ENCODE data around the gene SLAMF1.

SLAMF1 gene

DNA sequence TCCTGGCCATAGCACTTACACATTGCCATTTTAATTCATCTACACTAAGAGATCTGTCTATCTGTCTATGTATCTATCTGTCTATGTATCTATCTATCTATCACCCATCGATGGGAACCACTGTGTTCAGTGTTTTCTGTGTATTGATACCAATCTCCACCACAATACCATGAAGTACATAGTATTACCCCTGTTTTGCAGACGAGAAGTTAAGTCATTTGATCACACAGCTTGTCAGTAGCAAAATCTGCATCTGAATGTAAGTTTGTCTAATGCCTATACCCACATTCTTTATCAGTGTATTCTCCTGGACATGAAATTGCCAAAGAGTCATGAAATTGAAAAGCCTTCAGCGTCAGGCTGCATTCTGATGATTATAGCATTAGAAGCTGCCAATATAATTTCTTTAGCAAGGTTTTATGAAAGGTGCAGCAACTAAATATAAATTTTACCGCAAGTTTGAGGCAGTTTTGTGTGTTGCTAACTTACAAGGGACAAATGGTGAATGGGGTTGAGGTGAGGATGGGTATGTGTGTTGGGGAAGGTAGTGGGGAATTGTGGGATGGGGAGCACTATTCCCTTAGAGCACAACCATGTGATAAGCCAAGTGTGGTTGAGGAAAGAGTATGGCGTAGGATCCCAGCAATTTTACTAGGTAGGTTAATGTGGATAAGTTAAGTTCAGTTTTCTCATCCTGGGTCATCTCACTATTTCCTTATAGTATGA, 24.2 kb downstream of the SLAMF1 start:
- DNase-seq = no peak

DNA sequence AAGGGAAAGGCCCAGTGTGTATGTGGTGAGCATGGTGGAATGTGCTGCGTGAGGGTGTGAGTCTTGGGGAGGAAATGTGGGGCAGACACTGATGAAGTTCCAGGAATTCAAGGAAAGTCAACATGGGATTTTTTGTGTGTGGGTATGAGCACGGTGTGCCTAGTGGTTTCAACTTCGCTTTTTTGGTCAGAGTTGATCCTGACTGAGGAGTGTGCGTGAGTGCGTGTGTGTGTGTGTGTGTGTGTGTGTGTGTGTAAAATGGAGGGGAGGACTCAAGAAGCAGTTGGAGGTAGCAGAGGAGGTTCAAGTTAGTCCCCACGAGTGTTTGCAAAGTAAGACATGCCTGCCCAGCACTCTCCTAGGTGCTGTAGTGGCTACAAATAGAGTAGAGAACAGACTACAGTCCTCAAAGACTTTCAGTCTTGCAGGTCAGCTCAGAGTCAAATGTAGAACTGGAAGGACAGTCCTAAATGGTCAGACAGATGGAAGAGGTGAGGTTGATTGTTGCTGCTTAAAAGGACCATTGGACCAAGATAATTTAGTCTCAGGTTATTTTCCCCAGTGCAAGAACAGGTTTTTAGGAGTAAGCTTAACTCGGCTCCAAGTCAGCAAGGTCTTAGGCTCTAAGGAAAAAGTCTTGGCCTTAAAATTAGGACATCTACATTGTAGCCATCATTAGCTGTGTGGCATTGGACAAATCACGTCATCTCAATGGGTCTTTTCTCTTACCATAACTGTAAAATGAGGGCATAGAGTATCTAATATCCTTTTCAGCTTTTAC, 25.0 kb downstream of the SLAMF1 start:
- DNase-seq = peak; percentile 18 to 49

DNA sequence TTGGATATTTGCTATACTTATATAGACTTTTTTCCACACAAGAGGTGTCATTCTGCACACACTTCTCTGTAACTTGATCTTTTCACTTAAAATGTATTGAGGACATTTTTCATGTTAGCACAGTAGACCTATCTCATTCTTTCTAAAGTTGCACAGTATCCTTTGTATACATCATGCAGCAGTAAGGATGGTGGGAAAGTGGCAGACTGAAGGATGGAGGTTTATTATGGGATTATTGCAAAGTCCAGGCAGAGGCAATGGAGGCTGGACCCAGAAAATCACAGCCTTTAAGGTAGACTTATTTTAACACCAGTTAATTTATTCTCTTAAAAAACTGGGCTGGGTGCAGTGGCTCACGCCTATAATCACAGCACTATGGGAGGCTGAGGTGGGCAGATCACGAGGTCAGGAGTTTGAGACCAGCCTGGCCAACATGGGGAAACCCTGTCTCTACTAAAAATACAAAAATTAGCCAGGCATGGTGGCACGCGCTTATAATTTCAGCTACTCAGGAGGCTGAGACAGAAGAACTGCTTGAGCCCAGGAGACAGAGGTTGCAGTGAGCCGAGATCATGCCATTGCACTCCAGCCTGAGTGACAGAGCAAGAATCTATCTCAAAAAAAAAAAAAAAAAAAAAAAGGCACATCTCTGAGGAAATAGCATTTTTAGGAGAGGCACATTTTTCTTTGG, 25.8 kb downstream of the SLAMF1 start:
- no peak for DNase-seq

GRCh38 chr1:160619742-160620277, 27.0 kb downstream of the SLAMF1 start:
- DNase-seq = no peak

GRCh38 chr1:160618763-160619274, 28.0 kb downstream of the SLAMF1 start:
- DNase-seq = peak; percentile 37 to 69

DNA sequence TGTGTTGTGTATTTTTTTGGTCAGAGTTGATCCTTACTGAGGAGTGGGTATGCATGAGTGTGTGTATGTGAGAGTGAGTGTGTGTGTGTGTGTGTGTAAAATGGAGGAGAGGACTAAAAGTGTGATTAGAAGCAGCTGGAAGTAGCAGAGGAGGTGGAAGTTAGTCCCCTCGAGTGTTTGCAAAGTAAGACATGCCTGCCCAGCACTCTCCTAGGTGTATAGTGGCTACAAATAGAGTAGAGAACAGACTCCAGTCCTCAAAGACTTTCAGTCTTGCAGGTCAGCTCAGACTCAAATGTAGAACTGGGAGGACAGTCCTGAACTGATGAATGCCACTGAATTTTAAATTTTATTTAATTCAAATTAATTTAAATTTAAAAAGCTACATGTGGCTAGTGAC, 28.5 kb downstream of the SLAMF1 start:
- no peak for DNase-seq

GRCh38 chr1:160615660-160616059, 31.2 kb downstream of the SLAMF1 start:
- no peak for DNase-seq

- no peak for DNase-seq
Measured at GRCh38 chr1:160614410-160614809, 32.4 kb downstream of the SLAMF1 start.

- no peak for DNase-seq
Measured at GRCh38 chr1:160612613-160613218, 34.1 kb downstream of the SLAMF1 start.

DNA sequence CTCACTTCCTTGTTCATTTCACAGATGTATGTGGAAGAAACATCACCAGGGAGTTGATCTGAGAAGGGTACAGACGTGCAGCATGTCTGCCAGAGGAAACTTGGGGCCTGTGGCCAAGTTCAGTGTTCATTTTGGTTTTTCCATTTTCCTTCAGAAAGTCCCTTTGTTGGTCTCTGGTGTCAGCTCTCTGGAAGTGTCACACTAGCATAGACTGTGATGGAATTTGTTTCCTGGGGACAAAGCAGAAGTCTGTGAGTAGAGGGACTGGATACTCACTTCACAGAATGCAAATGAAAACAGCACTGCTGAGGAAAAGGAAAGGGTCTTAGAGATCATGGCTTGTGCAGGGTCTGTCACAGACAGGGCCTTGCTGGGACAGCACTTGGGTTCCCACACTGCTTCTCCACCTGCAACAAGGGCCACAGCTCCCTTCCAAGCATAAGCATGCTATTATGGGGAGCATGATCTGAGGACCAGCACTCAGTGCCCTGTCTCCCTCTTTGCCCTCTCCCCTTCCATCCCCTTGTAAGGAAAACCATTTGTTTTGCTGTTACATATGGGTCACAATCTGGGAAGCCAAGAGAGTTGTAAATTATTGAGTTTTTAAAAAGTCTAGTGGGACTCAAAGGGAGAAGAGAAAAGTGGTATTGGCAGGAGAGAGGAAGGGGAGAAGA, 36.1 kb downstream of the SLAMF1 start:
- DNase-seq = no peak

DNA sequence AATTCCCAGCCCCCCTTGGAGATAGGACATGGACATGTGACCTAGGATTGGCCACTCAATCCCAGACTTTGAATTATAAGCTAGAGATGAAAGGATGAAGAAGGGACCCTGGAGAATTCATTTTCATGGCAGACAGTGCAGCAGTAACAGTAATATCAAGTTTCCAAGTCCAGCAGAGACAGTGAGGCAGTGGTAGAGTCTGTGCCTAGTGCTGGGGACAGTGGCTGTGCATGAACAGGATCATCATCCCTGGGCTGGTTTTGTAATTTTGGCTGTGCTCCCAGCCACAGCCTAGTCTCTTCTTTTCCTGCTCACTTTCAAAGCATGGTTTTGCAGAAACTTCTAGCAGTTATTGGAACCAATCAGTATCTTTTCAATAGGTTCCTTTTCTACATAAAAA, 37.9 kb downstream of the SLAMF1 start:
- DNase-seq = no peak

- DNase-seq = no peak
Measured at GRCh38 chr1:160608514-160608913, 38.3 kb downstream of the SLAMF1 start.

DNA sequence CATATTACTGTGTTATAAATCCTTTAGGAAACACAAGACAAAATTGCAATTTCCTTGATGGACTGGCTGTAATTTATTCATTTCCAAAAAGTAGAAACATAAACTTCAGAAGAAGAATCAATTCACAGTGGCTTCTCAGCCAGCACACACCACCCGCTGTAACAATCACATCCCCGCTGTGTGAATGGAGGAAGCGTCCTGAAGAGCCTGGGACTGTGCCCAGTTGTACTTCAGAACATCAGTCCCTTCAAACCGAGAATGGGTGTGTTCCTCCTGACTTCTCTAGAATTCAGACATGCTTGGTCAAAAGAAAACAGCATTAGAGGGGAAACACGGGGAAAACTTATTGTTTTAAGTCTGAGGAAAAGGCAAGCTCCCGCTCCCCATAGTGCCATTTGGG, 38.8 kb downstream of the SLAMF1 start:
- no peak for DNase-seq

- DNase-seq = no peak
Measured at GRCh38 chr1:160607672-160608032, 39.2 kb downstream of the SLAMF1 start.

- DNase-seq = peak; percentile 81 to 87
Measured at GRCh38 chr1:160607011-160607671, 39.7 kb downstream of the SLAMF1 start.

DNA sequence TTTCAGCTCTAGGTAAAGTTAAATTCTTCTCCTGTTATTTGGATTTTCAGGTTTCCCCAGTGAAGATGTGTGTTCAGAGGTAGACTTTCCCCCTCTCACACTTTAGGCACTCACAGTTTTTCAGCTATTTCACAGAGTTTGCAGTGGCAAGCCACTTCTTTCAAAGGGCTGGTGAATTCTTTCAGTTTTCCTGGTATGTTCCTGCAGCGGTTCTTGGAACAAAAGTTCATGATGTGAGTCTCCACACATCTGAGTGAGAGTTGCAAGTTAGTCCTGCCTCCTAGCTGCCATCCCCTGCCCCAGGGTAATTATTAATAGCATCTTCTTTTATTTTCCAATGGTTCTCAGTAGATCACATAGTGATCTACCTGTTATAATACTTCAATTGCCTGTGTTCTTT, 40.2 kb downstream of the SLAMF1 start:
- DNase-seq = no peak

GRCh38 chr1:160605792-160606479, 40.9 kb downstream of the SLAMF1 start:
- no peak for DNase-seq

- no peak for DNase-seq
Measured at GRCh38 chr1:160605205-160605604, 41.6 kb downstream of the SLAMF1 start.

DNA sequence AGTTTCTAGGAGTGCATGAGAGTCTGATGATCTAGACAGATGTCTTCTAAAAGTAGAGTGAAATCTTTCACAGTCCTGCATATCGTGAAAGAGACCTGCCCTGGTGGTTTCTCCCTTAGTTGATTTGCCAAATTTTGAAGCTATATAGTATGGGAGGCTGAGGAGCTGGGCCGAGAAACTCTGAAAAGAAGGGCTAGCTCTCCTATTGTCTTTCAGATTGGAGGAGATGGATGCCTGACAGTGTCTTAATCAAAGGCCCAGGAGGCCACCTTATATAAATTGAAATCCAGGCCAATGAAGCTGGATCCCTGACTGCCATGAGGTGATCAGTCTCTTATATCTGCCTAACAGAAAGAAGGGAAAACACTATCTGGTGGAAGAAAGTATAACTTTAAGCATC, 49.1 kb downstream of the SLAMF1 start:
- no peak for DNase-seq

GRCh38 chr1:160597051-160597450, 49.8 kb downstream of the SLAMF1 start:
- DNase-seq = no peak

DNA sequence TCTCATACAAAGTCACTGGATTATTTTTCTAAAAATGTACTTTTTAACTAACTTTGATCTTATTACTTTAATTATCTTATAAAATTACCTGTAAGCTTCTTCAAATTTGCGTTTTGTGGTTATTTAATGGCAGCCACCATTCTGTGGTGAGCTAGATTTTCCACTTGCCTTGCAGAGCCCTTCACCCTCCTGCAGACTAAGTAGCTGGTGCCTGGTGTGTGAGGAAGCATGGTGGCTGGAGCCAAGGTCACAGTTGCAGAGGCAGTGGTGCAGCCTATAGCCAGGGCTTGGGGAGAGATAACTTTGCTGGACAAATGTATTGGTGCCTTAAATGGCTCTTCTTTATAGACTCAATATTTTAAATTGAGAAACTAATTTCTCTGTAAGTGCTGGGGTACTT, 56.4 kb downstream of the SLAMF1 start:
- no peak for DNase-seq
